ENCODE data around the gene ACTBL2.

DNA sequence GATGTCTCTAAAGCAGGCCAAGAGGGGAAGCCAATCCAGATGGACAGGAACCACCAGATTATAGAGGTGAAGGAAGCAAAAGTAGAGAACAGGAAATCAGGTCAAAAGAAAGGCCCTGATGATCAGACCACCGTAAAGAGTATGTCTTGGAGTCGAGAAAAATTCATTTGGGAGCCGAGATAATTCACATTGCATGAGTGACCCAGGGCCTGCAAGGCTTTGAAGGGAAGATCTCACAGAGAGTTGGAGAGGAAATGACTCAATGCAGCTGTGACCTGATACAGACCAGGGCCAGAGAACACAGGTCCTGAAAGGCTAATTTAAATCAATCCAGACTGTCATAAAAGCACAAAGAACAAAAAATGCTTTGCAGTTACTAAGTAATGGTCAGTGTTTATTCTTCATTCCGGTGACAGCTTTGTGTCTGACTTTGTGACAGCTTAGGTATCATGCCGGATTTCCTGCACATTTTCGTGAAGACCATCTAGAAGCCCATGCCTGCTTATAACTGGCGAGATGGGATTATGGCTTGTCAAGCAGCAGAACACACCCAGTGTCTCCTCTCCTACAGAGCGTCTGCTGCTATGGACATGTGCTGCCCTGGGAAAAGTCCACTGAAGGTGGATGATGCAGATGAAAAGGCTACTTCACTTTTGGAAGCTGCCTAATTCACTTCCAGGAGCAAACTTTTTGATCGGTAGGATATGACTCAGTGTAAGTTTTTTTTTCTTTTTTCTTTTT lies 5.8 kb upstream of the ACTBL2 start:
- TF ChIP-seq, protein P1, sequence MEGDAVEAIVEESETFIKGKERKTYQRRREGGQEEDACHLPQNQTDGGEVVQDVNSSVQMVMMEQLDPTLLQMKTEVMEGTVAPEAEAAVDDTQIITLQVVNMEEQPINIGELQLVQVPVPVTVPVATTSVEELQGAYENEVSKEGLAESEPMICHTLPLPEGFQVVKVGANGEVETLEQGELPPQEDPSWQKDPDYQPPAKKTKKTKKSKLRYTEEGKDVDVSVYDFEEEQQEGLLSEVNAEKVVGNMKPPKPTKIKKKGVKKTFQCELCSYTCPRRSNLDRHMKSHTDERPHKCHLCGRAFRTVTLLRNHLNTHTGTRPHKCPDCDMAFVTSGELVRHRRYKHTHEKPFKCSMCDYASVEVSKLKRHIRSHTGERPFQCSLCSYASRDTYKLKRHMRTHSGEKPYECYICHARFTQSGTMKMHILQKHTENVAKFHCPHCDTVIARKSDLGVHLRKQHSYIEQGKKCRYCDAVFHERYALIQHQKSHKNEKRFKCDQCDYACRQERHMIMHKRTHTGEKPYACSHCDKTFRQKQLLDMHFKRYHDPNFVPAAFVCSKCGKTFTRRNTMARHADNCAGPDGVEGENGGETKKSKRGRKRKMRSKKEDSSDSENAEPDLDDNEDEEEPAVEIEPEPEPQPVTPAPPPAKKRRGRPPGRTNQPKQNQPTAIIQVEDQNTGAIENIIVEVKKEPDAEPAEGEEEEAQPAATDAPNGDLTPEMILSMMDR (IDR thresholded peaks at IDR 0.05), result no peak
- no peak for TF ChIP-seq POLR2A (IDR thresholded peaks at IDR 0.05)
